CMK (cell line): ENCODE results near the gene PRR5L.
A peak's percentile ranks its signal among the peaks of the same experiment; 100 is the strongest.

Experiments
- DNase-seq: peaks from one replicate; pipeline ENCODE4 v3.0.0-alpha.2; 2010; ENCODE audit warnings: low read depth

Gene PRR5L

GRCh38 chr11:36376888-36377758 is 81.0 kb downstream of the PRR5L start:
- no peak for DNase-seq

DNA sequence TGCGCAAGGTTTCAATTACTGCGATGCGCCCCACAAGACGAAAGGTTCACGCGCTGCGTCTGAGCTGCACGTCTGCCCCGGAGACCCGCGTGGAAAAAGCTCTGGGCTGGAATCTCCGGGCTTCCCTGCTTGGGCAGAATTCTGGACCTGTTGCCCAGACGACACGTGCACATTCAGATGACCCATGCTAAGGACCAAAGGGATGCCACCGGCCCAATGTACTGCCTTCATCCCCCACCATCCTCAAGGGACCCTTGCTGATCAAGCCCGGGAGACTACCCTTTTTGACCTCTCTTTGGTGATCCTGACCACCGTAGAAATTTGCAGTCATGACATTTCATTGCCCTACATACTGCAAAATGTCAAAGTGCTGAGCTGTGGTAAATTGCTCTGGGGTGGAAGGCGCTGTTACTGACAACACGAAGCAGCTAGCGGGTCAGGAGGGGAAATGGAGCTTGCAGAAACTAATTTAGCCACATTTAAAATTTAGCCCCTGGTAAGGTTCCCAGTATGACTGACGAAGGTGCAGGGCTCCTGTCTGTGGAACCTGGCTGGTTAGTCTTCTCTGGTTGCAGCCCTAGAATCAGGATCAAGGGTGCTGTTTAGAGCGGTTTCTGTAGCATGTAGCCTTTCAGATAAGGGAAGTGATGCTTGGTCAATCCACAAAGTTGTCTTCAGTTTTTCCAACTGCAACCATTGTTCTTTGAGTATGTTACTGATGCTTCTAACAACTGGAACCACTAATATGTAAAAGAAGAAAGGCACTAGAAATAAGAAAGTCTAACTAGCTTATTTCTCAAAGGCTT is 81.9 kb downstream of the PRR5L start:
- no peak for DNase-seq

DNA sequence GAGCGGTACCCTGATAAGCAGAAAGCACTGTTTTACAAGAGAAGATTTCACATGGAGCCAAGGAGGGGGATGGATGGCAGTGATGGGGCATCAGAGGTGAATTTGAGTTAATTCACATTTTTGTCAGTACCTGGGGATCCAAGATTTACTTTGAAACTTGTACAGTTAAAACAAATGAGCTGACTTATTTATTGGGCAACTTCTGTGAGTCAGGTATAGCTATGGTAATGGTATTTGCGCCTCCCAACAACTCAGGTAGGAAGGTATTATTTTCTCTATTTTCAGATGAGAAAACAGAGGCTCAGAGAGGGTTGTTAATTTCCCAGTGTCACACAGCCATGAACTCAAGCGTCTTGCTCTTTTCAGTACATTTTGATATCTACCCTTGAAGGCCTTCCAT is 83.6 kb downstream of the PRR5L start:
- no peak for DNase-seq

DNA sequence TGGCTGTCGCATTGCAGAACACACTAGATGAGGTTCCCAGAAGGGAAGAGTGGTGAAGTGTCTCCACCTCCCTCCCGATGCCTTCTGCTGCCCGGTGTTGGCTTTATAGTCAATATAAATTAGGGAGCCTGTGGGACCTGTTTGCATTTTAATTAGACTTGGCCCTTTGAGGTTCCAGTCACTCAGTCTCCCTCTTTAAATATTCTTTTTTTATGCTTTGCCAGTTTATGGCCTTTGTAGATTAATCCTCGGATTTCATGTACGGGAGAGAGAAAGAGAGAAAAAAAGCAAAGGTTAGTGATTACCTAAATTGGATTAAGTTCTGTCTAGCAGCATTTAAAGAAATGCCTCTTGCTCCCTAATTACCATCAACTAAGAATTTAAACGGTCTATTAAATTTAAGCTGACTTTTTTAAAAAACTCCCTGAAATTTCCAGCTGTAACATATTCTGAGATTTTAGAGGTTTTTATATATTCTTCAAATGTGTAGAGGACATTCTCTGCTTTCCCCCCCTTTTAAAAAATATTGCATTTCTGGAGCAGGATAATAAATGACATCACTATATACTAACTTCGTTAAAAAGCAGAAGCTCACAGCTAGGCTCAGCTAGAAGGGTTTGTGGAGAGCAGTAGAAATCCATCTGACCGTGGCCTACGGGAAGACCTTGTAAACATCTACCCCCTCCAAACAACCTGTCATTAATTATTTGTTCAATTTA is 84.4 kb downstream of the PRR5L start:
- no peak for DNase-seq

DNA sequence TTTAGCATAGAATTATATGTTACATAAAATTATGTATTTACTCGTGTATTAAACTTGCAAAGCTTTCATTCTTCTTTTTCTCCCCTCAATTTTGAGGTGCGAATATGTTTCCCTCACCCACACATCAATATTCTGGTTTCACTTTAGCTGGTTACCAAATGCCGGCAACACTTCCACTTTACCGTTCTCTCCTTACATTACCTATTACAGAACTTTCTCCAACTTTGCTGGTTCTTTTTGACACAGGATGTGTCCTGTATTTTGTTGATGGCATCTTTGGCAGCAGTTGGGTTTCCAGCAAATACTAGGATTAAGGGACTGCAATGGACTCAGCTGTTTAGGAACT is 84.9 kb downstream of the PRR5L start:
- DNase-seq = no peak

GRCh38 chr11:36383195-36383594 is 87.1 kb downstream of the PRR5L start:
- no peak for DNase-seq

DNA sequence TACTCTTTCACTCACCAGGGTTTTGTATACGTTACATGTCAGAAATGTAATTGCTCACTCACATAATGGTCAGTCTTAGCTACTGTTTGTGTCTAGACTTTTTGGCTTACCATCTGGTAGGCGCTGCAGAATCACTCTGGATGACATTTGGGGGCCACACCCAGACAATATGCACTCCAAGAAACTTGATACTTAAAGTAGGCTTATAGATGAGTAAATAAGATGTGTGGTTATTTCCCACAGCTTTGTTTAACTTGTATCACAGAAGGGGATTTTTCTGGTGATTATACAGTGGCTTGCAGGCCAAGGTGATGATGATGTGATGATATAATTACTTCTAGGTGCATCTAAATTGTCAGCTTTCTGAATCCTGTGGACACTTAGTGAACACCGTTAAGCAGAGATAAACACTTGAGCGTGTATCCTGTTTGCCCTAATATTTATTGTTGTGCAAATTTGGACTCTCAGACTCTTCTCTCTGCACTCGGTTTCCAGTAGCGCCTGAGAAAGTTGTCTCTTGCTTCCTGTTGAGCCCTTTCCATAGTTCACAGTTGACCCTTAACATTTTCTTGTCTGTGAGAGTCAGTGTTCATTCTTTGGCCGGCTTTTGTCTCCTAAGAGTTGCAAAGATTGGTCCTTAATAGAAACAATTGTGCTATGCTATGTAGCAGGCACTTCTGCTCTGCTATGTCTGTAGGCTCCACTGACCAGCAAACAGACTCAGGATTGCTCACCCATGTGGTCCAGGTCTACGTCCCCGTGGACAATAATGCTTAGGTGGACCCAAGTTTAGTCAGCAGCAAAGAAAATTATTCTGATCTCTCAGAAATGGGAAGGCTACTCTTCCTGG is 89.3 kb downstream of the PRR5L start:
- DNase-seq = no peak

DNA sequence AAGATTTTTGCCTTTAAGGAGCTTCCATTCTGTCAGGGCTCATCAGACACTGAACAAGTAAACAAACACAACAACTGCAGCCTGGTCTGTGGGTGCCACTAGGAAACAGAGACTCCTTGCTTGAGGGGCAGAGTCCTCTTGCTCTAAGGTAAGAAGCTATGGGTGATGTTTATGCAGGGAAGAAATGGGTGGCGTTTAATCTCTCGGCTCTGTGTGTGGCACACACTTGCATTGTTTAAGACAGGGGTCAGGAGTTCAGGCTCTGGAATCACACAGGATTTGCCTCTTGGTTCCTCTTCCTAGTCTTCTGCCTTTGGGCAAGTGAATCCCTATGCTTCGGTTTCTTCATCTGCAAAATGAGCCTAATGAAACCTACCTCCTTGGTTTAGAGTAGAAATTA is 90.3 kb downstream of the PRR5L start:
- no peak for DNase-seq

GRCh38 chr11:36388071-36388470 is 92.0 kb downstream of the PRR5L start:
- DNase-seq = no peak

DNA sequence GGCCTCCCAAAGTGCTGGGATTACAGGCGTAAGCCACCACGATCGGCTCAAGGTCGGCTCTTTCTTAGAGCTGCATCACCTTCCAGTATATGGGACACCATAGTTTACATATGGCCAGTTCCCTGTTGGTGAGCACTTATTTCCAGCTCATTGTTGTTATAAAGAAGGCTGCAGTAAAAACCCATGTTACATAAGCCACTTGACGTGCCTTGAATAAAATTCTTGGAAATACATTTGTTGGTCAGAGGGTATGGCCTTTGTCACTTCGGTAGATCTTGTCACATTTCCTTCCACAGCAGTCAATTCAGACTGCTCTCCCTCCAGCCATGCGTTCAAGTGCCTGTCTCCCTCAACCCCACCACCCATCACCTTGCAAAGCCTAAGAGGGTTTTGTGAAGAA is 92.9 kb downstream of the PRR5L start:
- DNase-seq = no peak

GRCh38 chr11:36389811-36390210 is 93.7 kb downstream of the PRR5L start:
- no peak for DNase-seq

- DNase-seq = no peak
Measured at GRCh38 chr11:36390963-36391471, 94.9 kb downstream of the PRR5L start.

DNA sequence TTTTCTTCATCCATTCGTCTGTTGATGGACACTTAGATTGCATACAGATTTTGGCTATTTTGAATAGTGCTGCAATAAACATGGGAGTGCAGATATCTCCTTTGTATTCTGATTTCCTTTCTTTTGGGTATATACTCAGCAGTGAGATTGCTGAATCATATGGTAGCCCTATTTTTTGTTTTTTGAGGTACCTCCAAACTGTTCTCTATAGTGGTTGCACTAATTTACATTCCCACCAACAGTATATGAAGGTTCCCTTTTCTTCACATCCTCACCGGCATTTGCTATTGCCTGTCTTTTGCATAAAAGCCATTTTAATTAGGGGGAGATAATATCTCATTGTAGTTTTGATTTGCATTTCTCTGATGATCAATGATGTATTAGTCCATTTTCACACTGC is 96.1 kb downstream of the PRR5L start:
- no peak for DNase-seq

- DNase-seq = no peak
Measured at GRCh38 chr11:36394056-36394455, 98.0 kb downstream of the PRR5L start.

- no peak for DNase-seq
Measured at GRCh38 chr11:36394926-36395325, 98.8 kb downstream of the PRR5L start.

DNA sequence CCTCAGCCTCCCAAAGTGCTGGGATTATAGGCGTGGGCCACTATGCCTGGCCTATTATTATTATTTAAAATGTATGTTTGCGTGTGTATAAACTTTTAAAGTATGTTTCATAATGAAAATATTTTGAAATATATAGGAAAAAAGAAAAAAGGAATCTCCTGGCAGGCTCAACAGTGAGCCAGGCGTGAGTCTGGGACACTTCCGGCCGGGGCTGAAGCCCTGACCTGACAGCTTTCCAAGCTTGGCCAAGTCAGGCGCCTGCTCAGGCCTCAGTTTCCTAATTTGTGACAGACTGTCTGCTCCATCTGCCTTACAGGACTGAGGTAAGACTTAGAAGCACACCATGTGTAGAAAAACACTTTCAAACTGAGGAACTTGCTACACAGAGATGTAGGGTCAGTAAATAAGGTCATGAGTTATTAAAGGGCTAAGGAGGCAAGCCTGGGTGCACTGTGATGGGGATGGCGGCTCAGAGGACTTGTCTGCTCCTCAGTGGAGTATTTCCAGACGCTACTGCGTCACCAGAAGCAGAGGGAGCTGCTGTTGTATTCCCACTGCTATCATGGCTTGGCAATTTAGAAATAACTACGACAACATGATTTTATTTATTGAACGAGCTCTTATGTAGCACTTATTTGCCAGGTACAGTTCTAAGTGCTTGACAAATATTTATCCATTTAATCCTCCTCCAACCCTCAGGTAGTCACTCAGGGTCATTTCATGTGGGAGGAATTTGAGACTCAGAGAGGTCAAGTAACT is 100.1 kb downstream of the PRR5L start:
- no peak for DNase-seq

DNA sequence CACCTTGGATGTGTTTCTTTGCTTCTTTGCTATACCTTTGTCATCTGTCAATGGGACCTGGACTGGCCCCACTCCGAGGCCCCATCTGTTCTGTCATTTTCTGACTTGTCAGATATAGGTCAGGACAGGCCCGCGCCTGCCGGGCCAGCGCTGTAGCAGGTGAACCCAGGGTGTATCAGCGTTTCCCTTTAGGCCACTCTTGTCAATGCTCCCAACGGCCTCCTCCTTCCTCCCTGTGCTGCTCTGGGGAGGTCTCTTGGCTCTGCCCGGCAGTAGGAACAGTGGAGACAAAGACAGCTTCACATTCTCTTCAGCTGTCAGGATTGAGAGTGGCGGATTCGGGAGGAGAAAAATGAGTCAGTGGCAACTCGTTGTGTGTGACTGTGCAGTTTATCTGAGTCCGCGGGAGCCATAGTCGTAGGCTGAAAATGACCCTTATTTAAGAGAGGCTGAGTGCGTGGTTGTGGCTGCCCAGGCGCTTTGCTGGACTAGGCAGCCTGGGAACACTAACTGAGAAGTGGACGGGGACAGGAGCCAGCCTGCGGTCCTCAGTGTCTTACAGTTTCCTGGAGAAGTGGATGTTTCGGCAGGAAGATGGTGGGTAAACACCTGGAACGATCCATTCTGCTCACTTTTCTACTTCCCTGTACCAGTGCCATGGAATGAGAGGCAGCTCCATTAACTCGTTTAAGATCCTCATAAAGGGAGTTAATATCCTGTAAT is 102.3 kb downstream of the PRR5L start:
- DNase-seq = no peak

DNA sequence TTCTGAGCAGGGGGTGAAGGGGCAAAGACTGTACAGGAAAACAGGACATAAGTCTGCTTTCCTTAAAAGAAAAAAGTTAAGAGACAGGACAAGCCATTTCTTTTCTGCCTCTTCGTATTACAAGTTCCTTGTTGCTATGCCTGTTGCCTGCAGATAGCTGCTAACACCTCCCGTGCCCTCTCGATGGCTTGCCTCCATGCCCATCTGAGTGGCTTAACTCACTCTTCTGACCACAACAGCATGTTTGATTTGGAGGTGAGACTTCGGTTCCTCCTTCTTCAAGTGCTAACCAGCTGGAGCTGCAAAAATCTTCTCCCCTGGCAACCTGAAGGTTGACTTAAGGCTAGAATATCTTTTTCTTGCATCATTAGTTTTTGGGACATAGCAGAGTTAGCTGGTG is 103.1 kb downstream of the PRR5L start:
- DNase-seq = peak; percentile 31

DNA sequence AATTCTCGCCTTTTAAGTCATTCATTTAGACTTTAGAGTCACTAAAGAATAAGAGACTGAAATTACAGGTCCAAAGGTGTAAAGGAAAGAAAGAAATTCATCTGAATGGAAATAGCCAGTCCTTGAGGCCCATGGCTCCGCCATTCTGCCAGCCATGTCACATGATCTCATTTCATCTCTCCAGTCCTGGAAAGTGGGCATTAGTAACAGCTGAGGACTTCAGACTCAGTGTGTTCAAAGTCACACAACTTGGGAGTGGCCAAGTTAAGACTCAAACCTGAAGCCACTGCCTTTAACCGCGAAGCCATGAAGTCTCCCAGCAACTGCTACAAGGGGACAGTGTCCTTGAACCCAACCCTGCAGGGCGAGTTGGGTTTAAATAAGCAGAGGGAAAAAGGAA is 103.7 kb downstream of the PRR5L start:
- DNase-seq = no peak

DNA sequence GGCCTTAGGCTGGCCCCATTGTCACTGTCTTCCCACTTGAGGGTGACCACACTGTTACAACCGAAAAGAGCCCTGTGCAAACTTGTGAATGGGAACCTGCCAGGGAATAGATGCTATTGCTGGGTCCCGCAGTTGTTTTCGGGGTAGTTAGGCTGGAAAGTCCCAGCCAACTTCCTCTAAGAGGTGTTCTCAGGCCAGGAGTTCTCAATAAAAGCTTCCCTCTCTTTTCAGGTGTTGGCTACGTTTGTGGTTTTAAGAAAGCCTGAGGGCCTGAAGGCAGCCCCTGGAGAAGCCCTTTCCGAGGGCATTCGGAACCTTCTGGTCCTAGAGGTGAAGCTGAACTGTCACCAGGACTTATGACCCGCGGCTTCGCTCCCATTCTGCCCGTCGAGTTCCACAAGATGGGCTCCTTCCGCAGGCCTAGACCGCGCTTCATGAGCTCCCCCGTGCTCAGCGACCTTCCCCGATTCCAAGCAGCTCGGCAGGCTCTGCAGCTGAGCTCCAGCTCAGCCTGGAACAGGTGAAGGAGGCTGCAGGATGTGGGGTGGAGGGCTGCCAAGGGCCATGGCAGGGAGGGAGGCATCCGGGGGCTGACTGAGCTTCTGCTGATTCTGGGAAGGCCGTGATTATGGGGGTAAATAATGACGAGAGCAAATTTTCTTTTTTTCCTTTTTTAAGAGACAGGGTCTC is 104.8 kb downstream of the PRR5L start:
- no peak for DNase-seq
